Nucleus accumbens (tissue), 56 donors: Measurements from ENCODE around the gene HS3ST5.
"Not testable (repeated sequence)": the region's sequence is repeated elsewhere in the genome, so short reads cannot be mapped to it uniquely, and the experiment has no call there.

Source experiments
- DNase-seq, 56 donors: peaks; one replicate each; lab custom pipeline; 2025; lab: John Stamatoyannopoulos, UW

Gene HS3ST5

GRCh38 chr6:114063956-114064355 lies 278.9 kb downstream of the HS3ST5 start:
- no peak for DNase-seq

DNA sequence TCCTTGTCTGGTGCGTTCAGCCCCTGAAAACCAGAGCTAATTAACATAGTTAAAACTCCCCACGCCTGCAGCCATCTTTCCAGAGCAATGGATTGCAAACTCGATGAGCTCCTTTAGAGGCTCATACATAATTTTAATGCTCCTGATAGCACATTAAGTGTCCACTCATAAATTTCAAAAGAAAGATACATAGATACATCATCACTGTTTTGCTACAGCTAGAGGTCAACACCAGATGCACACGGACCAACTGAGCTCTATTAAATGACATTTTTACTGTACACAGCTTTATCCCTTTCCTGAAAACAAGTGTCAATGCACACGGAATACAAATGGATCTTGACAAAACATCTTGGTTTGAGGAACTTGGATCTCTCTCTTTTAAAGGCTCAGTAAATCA lies 280.6 kb downstream of the HS3ST5 start:
- no peak for DNase-seq

DNA sequence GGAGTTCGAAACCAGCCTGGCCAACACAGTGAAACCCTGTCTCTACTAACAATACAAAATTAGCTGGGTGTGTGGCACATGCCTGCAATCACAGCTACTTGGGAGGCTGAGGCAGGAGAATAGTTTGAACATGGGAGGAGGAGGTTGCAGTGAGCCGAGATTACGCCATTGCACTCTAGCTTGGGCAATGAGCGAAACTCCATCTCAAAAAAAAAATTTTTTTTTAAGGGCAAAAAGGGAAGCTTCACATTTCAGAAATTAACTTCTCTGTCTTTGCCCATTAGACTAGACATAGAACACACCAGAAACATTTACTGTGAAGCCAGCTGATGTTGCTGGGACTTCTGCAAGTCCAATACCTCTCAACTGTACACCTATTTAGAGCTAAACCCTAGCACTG lies 281.1 kb downstream of the HS3ST5 start:
- no peak for DNase-seq

DNA sequence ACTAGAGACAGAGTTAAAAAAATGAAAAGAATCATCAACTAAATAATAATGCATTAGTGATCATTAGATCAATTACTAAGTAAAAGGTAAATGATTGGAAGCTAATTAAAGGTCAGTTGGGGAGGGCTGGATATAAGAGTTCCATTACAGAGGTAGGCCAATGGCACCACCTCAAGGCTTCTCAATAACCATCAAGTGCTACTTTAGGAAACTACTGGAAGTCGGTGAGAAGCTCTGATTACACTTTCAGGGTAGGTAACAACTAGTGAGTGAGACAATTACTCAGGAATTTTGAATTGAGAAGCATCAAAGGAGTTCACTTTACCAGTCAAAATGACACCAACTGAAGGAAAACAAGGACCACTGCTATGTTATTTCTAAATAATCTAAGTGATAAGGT lies 281.7 kb downstream of the HS3ST5 start:
- DNase-seq, result no peak

- no peak for DNase-seq
Measured at GRCh38 chr6:114058435-114058834, 284.4 kb downstream of the HS3ST5 start.

- DNase-seq, result no peak
Measured at GRCh38 chr6:114055763-114056162, 287.1 kb downstream of the HS3ST5 start.

DNA sequence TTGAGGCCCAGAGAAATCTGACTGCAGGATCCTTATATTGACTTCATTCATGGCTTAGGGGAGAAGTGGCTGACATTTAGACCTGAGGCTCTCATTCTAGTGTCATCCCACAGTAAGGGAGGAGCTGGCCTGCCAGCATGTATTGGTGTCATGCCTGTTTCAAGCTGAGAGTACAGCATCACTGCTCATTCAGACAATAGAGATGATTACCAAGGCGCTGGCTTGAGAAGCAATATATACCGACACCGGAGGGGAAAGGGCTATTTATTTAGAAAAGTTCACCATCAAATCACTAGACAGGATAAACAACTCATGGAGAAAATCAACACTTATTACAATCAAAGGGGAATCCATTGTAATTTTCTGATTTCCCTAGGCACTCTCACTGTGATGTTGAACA lies 287.5 kb downstream of the HS3ST5 start:
- peak in 13 of 56 donors; percentile 2 to 28 (median 9) for DNase-seq

GRCh38 chr6:114053791-114054190 lies 289.0 kb downstream of the HS3ST5 start:
- DNase-seq, result no peak

DNA sequence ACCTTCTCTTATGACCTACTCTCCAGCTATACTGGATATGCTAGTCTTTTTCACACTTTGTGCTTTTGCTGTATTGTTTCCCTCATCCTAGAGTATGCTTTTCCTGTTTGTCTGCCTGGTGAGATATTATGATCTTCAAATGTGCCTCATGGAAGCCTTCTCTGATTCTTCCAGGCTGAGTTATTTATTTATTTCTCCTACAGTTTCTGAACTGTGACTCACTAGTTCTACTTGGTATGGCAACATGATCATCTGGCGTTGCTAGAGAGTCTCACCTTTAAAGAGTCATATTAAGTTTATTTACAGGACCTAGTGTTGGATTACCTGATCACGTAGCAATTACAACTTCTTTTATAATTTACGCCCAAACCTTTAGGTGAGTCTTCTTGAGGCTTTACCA lies 290.7 kb downstream of the HS3ST5 start:
- no peak for DNase-seq

DNA sequence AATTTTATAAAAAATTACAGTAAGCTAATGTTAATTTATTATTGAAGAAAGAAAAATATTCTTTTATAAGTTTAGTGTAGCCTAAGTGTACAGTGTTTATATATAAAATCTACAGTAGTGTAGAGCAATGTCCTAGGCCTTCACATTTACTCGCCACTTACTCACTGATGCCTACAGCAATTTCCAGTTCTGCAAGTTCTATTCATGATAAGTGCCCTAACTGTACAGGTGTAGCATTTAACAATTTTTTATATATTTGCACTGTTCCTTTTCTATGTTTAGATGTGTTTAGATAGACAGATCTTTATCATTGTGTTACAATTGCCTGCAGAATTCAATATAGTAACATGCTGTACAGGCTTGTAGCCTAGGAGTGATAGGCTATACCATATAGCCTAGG lies 291.8 kb downstream of the HS3ST5 start:
- no peak for DNase-seq

- DNase-seq, result no peak
Measured at GRCh38 chr6:114049367-114049966, 293.4 kb downstream of the HS3ST5 start.

DNA sequence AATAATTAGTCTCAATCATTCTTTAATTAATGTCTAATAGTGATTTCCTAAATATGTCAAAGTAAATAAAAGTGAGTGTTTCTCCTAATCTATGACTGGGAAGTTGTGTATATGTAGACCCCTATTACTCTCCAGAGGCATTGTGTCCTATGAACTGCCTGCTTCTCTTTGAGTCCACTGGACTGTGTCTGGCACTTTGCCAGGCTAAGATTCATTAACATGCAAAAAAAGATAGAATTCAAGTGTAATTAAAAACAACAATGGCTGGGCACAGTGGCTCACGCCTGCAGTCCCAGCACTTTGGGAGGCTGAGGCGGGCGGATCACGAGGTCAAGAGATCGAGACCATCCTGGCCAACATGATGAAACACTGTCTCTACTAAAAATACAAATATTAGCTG lies 298.3 kb downstream of the HS3ST5 start:
- peak in 1 of 56 donors; percentile 4 for DNase-seq

GRCh38 chr6:114042267-114043016 lies 300.4 kb downstream of the HS3ST5 start:
- DNase-seq, result no peak

GRCh38 chr6:114040871-114041270 lies 302.0 kb downstream of the HS3ST5 start:
- no peak for DNase-seq

DNA sequence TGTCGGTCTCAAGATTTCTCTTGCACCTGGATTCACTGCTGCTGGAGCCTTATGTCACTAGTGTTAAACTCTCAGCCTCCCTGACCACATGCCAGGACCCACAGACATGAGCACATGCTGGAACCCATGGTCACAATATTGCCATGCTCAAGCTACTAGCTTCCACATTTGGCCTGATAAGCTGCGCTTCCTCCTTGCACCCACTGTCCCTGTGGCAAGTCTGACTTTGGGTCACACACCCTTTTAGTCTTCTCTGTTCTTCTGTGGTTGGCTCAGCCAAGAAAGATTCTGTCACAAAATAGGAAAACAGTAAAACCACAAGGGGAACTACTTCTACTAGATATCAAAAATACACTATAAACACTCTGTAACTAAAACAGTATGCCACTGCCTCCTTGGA lies 303.0 kb downstream of the HS3ST5 start:
- no peak for DNase-seq

DNA sequence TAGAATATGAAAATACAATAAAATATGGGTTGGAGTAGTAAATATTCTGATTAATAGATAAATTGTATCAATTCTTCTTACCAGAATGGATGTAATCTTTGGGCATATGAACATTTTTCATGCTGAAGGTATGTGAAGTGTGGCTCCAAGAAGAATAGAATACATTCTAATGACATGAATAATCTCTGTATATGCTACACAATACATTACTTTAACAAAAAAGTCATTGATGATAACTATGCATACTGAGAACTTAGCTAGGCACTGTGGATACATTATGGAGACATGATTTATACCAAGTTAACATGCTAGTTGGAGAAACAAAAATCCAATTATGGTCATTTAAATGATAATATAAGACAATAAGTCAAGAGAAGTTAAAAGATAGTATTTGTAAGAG lies 309.2 kb downstream of the HS3ST5 start:
- no peak for DNase-seq

DNA sequence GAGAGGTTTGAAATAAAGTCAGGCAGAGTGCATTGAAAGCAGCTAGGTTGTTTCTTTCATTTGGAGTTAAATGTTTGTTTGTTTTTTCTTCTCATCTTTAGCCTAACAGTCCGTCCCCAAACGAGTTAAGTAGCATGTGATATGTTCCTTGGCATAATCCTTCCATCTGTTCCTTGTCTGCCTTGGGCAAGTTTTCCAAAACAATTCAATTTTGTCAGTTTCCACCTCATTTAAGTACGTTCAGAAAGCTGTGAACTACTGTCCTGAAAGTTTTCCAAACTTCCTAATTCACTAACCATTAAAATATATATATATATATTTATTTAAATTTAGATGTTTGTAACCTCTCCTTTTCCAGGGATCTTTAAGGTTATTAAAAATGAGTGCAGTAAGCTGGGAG lies 310.1 kb downstream of the HS3ST5 start:
- no peak for DNase-seq

DNA sequence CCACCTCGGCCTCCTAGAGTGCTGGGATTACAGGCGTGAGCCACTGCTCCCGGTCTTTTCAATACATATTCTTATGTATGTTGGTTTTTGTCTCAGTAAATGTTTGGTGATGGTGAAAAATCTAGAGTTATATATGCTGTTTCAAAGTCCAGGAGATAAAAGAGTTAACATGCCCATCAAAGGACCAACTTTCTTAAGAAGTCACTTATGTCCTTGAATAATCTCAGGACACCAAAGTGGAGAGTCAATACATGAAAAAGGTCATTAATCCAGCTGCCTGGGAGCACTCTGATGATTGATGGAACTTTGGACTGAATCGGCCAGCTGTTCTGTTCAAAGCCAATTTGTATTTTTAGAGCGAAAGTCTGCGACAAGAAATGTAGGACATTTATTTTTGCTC lies 312.1 kb downstream of the HS3ST5 start:
- DNase-seq, result no peak

- DNase-seq, result no peak
Measured at GRCh38 chr6:114024746-114025145, 318.1 kb downstream of the HS3ST5 start.

- DNase-seq, result peak in 8 of 56 donors; percentile 2 to 27 (median 11)
Measured at GRCh38 chr6:114020196-114020595, 322.6 kb downstream of the HS3ST5 start.

DNA sequence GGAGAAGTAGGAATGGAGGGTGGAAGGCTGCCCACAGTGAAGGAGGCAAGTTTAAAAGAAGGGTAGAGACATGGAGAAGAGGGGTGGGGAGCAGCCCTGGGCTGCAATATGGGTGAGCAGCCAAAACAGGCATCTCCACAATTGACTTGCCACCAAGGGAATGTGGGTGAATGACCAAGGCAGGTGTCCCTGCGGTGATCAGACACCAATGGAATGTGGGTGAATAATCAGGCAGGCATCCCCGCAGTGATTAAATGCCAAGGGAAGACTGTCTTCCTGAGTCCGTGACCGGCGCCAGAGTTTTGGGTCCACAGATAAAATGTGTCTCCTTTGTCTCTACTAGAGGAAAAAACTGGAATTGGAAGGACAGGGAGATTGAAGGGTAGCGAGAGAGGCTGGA lies 325.7 kb downstream of the HS3ST5 start:
- DNase-seq, result not testable (repeated sequence)

GRCh38 chr6:114014106-114014505 lies 328.7 kb downstream of the HS3ST5 start:
- DNase-seq, result not testable (repeated sequence)
